RWPE2 (cell line): ENCODE measurements around the gene SDSL.

Experiments used
- ATAC-seq: fragments of 200-7000 bp; cut with Tn5 transposase; 3 replicates; pipeline ENCODE4 v1.9.1; 2021; ENCODE audit warnings: low read depth
- DNase-seq: peaks from one replicate; pipeline ENCODE4 v3.0.0-alpha.2; 2020; ENCODE audit warnings: low spot score
- H3K27ac ChIP-seq: fragments of 450-650 bp; 2 replicates; pipeline ENCODE4 v1.5.1; 2017; ENCODE audit warnings: mild to moderate bottlenecking; ENCODE audit not compliant: poor library complexity, severe bottlenecking
- H3K27me3 ChIP-seq: fragments of 250-450 bp; sonication (Bioruptor Pico); 2 replicates; pipeline ENCODE4 v1.5.1; 2021; ENCODE audit warnings: mild to moderate bottlenecking, moderate library complexity; ENCODE audit not compliant: insufficient read depth, poor library complexity, severe bottlenecking
- H3K36me3 ChIP-seq: fragments of 250-450 bp; sonication (Bioruptor Pico); 2 replicates; pipeline ENCODE4 v1.5.1; 2020; ENCODE audit warnings: low read depth, mild to moderate bottlenecking, moderate library complexity
- H3K4me1 ChIP-seq: fragments of 250-450 bp; sonication (Bioruptor Pico); 2 replicates; pipeline ENCODE4 v1.5.1; 2021; ENCODE audit warnings: mild to moderate bottlenecking, moderate library complexity; ENCODE audit not compliant: insufficient read depth, poor library complexity, severe bottlenecking
- H3K4me3 ChIP-seq: fragments of 250-450 bp; sonication (Bioruptor Pico); 2 replicates; pipeline ENCODE4 v1.5.1; 2021; ENCODE audit warnings: mild to moderate bottlenecking, moderate library complexity; ENCODE audit not compliant: severe bottlenecking
- H3K9me3 ChIP-seq: fragments of 250-450 bp; sonication (Bioruptor Pico); 2 replicates; pipeline ENCODE4 v1.5.1; 2021; ENCODE audit warnings: mild to moderate bottlenecking, moderate library complexity; ENCODE audit not compliant: severe bottlenecking
- CTCF ChIP-seq: fragments of 450-650 bp; IDR thresholded peaks from one replicate; pipeline ENCODE4 v1.5.1; 2017; ENCODE audit warnings: mild to moderate bottlenecking, moderate library complexity; ENCODE audit not compliant: poor library complexity, severe bottlenecking

Gene SDSL

GRCh38 chr12:113435367-113435766 is 13.2 kb downstream of the SDSL start:
- no peak overlapping the region for H3K4me3 ChIP-seq
- H3K4me1 ChIP-seq: no peaks in the 10 kb centered on the region
- H3K9me3 ChIP-seq: no peaks in the 10 kb centered on the region
- DNase-seq (no peak), ATAC-seq (no peak)
- TF ChIP-seq CTCF: no peak
- no peaks in the 10 kb centered on the region for H3K36me3 ChIP-seq
- H3K27me3 ChIP-seq: peaks cover 5% of the 10 kb centered on the region
- H3K27ac ChIP-seq: no peak overlapping the region

GRCh38 chr12:113436586-113436985 is 14.4 kb downstream of the SDSL start:
- TF ChIP-seq CTCF: no peak
- DNase-seq (no peak), ATAC-seq (no peak)
- no peak overlapping the region for H3K4me3 ChIP-seq
- H3K27me3 ChIP-seq: peaks cover 5% of the 10 kb centered on the region
- H3K27ac ChIP-seq: no peak overlapping the region
- no peaks in the 10 kb centered on the region for H3K9me3 ChIP-seq
- no peaks in the 10 kb centered on the region for H3K4me1 ChIP-seq
- H3K36me3 ChIP-seq: no peaks in the 10 kb centered on the region

- Histone ChIP-seq H3K27ac (no peak overlapping the region), H3K27me3 (peaks cover 5% of the 10 kb centered on the region), H3K4me3 (no peak overlapping the region), H3K9me3 (no peaks in the 10 kb centered on the region), H3K4me1 (no peaks in the 10 kb centered on the region), H3K36me3 (no peaks in the 10 kb centered on the region)
- DNase-seq (no peak), ATAC-seq (no peak)
- no peak for TF ChIP-seq CTCF
These were observed 15.0 kb downstream of the SDSL start for GRCh38 chr12:113436993-113437728.

GRCh38 chr12:113437729-113438100 is 15.5 kb downstream of the SDSL start:
- Histone ChIP-seq H3K9me3 (no peaks in the 10 kb centered on the region), H3K4me3 (no peak overlapping the region), H3K27me3 (peaks cover 5% of the 10 kb centered on the region), H3K36me3 (no peaks in the 10 kb centered on the region), H3K4me1 (no peaks in the 10 kb centered on the region), H3K27ac (no peak overlapping the region)
- TF ChIP-seq CTCF: no peak
- ATAC-seq (no peak), DNase-seq (no peak)

GRCh38 chr12:113438523-113439300 is 16.5 kb downstream of the SDSL start:
- Histone ChIP-seq H3K4me1 (no peaks in the 10 kb centered on the region), H3K36me3 (no peaks in the 10 kb centered on the region), H3K27me3 (peaks cover 5% of the 10 kb centered on the region), H3K9me3 (no peaks in the 10 kb centered on the region), H3K27ac (no peak overlapping the region), H3K4me3 (no peak overlapping the region)
- no peak for DNase-seq
- no peak for ATAC-seq
- no peak for TF ChIP-seq CTCF
